Measurements from ENCODE around the gene ZFHX3. TPM values are rescaled to one million over a fixed set of nuclear protein-coding genes. Genes with fewer than 3 reads are reported as not detected.

The ZFHX3 gene
- total and polyA plus RNA-seq, 2 donors (not counting 1 experiment from before 2014, with no cell fraction given) = 0.54 to 6.6 TPM

DNA sequence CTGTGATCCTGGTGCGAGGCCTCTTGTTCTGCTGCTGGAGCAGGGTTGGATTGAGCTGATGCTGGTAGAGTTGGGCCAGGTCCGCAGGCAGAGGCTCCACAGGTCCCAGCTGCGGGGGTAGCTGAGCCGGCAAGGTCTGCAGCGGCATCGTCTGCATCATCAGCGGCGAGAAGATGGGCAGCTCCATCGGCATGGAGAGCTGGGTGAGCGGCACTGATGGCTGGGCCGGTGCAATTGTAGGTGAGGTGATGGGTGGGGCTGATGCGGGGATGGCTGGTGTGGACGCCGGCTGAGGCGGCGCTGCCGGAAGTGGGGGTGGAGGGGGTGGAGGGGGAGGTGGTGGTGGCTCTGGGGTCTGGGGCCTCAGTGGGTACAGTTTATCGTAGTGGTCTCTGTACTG lies 251.7 kb downstream of the ZFHX3 start:
- intact Hi-C loops (cut with micrococcal nuclease) = no loop called here
- POLR2A ChIA-PET = no interaction called here
- over 99% methylated on average over 18 of the region's 18 CpGs for WGBS (ENCODE audit: insufficient coverage)
- ATAC-seq (ENCODE audit: low read depth) (no peak), DNase-seq (no peak)
- H3K4me1 Mint-ChIP-seq = no peaks in the 10 kb centered on the region
- Histone ChIP-seq H3K36me3 (replicated peaks in 1 of 2; ENCODE audit: control extremely low read depth in 1 of 2, control insufficient read depth in 1 of 2, extremely low read depth in 1 of 2, insufficient read depth in 2 of 2, low read length in 1 of 2) (peaks cover 0 to 3% of the 10 kb centered on the region in 2 experiments), H3K79me2 (ENCODE audit: control insufficient read depth, insufficient read depth, low read length) (no peaks in the 10 kb centered on the region), H3K9me3 (ENCODE audit: control extremely low read depth in 1 of 3, control insufficient read depth in 2 of 3, insufficient read depth in 1 of 3, low read length in 2 of 3) (no peaks in the 10 kb centered on the region), H3K4me1 (ENCODE audit: control insufficient read depth in 2 of 2, insufficient read depth in 2 of 2, low read length in 2 of 2) (no peaks in the 10 kb centered on the region), H3K9ac (ENCODE audit: low read length) (no peak overlapping the region), H3K27ac (ENCODE audit: low read length in 2 of 2) (no peak overlapping the region), H2AFZ (ENCODE audit: insufficient read depth, low read depth, low read length, poor library complexity, severe bottlenecking) (no peak overlapping the region), H3K4me3 (ENCODE audit: control extremely low read depth in 1 of 5, extremely low read depth in 1 of 5, insufficient read depth in 1 of 5, low read depth in 2 of 5, low read length in 4 of 5) (no peak overlapping the region), H4K20me1 (ENCODE audit: control insufficient read depth, insufficient read depth, low read length, poor library complexity, severe bottlenecking) (no peaks in the 10 kb centered on the region), H3K4me2 (replicated peaks; ENCODE audit: low read depth, low read length, poor library complexity, severe bottlenecking) (no peak overlapping the region), H3K27me3 (replicated peaks in 1 of 4; ENCODE audit: control extremely low read depth in 1 of 4, control insufficient read depth in 3 of 4, insufficient read depth in 4 of 4, low read length in 3 of 4) (no peaks in the 10 kb centered on the region)
- TF ChIP-seq, protein P1, sequence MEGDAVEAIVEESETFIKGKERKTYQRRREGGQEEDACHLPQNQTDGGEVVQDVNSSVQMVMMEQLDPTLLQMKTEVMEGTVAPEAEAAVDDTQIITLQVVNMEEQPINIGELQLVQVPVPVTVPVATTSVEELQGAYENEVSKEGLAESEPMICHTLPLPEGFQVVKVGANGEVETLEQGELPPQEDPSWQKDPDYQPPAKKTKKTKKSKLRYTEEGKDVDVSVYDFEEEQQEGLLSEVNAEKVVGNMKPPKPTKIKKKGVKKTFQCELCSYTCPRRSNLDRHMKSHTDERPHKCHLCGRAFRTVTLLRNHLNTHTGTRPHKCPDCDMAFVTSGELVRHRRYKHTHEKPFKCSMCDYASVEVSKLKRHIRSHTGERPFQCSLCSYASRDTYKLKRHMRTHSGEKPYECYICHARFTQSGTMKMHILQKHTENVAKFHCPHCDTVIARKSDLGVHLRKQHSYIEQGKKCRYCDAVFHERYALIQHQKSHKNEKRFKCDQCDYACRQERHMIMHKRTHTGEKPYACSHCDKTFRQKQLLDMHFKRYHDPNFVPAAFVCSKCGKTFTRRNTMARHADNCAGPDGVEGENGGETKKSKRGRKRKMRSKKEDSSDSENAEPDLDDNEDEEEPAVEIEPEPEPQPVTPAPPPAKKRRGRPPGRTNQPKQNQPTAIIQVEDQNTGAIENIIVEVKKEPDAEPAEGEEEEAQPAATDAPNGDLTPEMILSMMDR (IDR thresholded peaks at IDR 0.05) = no peak
- TF ChIP-seq EZH2 (IDR thresholded peaks at IDR 0.05; ENCODE audit: borderline replicate concordance, insufficient read depth, low read depth, low read length, poor library complexity, severe bottlenecking) = no peak
- H3K27ac Mint-ChIP-seq = no peak overlapping the region
- no peak overlapping the region for H3K4me3 Mint-ChIP-seq
- H3K9me3 Mint-ChIP-seq (ENCODE audit: insufficient read depth) = no peaks in the 10 kb centered on the region
- CTCF ChIA-PET = no interaction called here
- no peaks in the 10 kb centered on the region for H3K27me3 Mint-ChIP-seq

DNA sequence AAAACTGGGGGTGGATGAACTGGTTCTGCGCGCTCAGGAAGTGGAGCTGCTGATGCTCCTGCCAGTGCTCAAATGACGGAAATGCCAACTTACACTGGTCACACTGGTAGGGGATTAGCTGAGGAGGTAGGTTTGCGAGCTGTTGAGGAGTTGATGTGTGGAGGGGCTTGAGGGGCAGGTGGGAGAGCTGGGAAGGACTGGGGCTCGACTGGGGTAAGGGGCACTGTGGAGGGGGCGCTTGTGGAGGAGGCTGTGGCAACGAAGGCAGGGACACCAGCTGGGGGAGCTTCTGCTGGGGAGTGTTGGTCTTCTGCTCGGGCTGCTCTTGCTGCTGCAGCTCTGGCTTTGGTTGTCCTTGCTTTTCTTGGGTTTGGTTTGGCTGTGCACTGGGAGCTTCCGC lies 252.9 kb downstream of the ZFHX3 start:
- Mint-ChIP-seq H3K4me3 (no peak overlapping the region), H3K4me1 (no peaks in the 10 kb centered on the region), H3K27ac (no peak overlapping the region), H3K27me3 (no peaks in the 10 kb centered on the region), H3K9me3 (ENCODE audit: insufficient read depth) (no peaks in the 10 kb centered on the region)
- Histone ChIP-seq H3K27me3 (replicated peaks in 1 of 4; ENCODE audit: control extremely low read depth in 1 of 4, control insufficient read depth in 3 of 4, insufficient read depth in 4 of 4, low read length in 3 of 4) (no peaks in the 10 kb centered on the region), H3K9me3 (ENCODE audit: control extremely low read depth in 1 of 3, control insufficient read depth in 2 of 3, insufficient read depth in 1 of 3, low read length in 2 of 3) (no peaks in the 10 kb centered on the region), H2AFZ (ENCODE audit: insufficient read depth, low read depth, low read length, poor library complexity, severe bottlenecking) (no peak overlapping the region), H4K20me1 (ENCODE audit: control insufficient read depth, insufficient read depth, low read length, poor library complexity, severe bottlenecking) (no peaks in the 10 kb centered on the region), H3K4me2 (replicated peaks; ENCODE audit: low read depth, low read length, poor library complexity, severe bottlenecking) (no peak overlapping the region), H3K4me3 (ENCODE audit: control extremely low read depth in 1 of 5, extremely low read depth in 1 of 5, insufficient read depth in 1 of 5, low read depth in 2 of 5, low read length in 4 of 5) (no peak overlapping the region), H3K79me2 (ENCODE audit: control insufficient read depth, insufficient read depth, low read length) (no peaks in the 10 kb centered on the region), H3K36me3 (replicated peaks in 1 of 2; ENCODE audit: control extremely low read depth in 1 of 2, control insufficient read depth in 1 of 2, extremely low read depth in 1 of 2, insufficient read depth in 2 of 2, low read length in 1 of 2) (peaks cover 0 to 3% of the 10 kb centered on the region in 2 experiments), H3K27ac (ENCODE audit: low read length in 2 of 2) (no peak overlapping the region), H3K9ac (ENCODE audit: low read length) (no peak overlapping the region), H3K4me1 (ENCODE audit: control insufficient read depth in 2 of 2, insufficient read depth in 2 of 2, low read length in 2 of 2) (no peaks in the 10 kb centered on the region)
- no peak for TF ChIP-seq EZH2 (IDR thresholded peaks at IDR 0.05; ENCODE audit: borderline replicate concordance, insufficient read depth, low read depth, low read length, poor library complexity, severe bottlenecking)
- TF ChIP-seq, protein P1 (IDR thresholded peaks at IDR 0.05) = no peak
- ChIA-PET POLR2A (no interaction called here), CTCF (no interaction called here)
- ATAC-seq (ENCODE audit: low read depth) = no peak
- intact Hi-C loops (cut with micrococcal nuclease) = no loop called here
- 98% methylated on average over 9 of the region's 9 CpGs for WGBS (ENCODE audit: insufficient coverage)
- no peak for DNase-seq

All from B cell (primary cell).